K562 (cell line): ENCODE measurements around the gene MRFAP1. TPM values are rescaled to one million over a fixed set of nuclear protein-coding genes. Genes with fewer than 3 reads are reported as not detected.
A peak's percentile ranks its signal among the peaks of the same experiment; 100 is the strongest.

ENCODE experiments used
- BMI1 ChIP-seq: fragments of 150-350 bp; IDR thresholded peaks from 2 replicates; pipeline ENCODE4 v1.6.1; 2014; ENCODE audit warnings: low read length
- CHCHD3 ChIP-seq: fragments of 250-450 bp; sonication (Bioruptor Pico); IDR thresholded peaks from 2 replicates; pipeline ENCODE4 v2.1.2; 2022; ENCODE audit warnings: mild to moderate bottlenecking
- EGR1 ChIP-seq: fragments of 450-650 bp; conservative IDR thresholded peaks from 2 replicates; pipeline ENCODE4 v1.6.1; 2017; ENCODE audit warnings: mild to moderate bottlenecking
- FOXJ2 ChIP-seq: fragments of 200-800 bp; sonication (Bioruptor generic); IDR thresholded peaks from 2 replicates; pipeline ENCODE4 v1.6.1; 2016; ENCODE audit warnings: missing genetic modification characterization, missing compliant biosample characterization
- HDAC1 ChIP-seq, 2 experiments: fragments of 450-650 bp; IDR thresholded peaks; 2 replicates each; pipeline ENCODE4 v1.6.1; 2016 to 2017; ENCODE audit warnings: inconsistent platforms in 1 of 2, mild to moderate bottlenecking in 1 of 2, moderate library complexity in 1 of 2
- HNRNPH1 ChIP-seq: fragments of 200-400 bp; formaldehyde crosslinking; optimal IDR thresholded peaks from 2 replicates; pipeline ENCODE3; 2017; ENCODE audit warnings: low read depth, mild to moderate bottlenecking, low read length, moderate library complexity
- KDM5B ChIP-seq: fragments of 200-600 bp; sonication (generic); IDR thresholded peaks from 2 replicates; pipeline ENCODE4 v1.6.1; 2012; ENCODE audit warnings: low read depth, mild to moderate bottlenecking, moderate library complexity, low read length, control low read depth, inconsistent platforms; ENCODE audit not compliant: insufficient replicate concordance
- MTA3 ChIP-seq: fragments of 450-650 bp; formaldehyde crosslinking; IDR thresholded peaks from 2 replicates; pipeline ENCODE4 v1.6.1; 2017; ENCODE audit warnings: mild to moderate bottlenecking, borderline replicate concordance
- NCOA4 ChIP-seq: fragments of 450-650 bp; IDR thresholded peaks from 2 replicates; pipeline ENCODE4 v1.6.1; 2018; ENCODE audit warnings: mild to moderate bottlenecking; ENCODE audit not compliant: partially characterized antibody
- NCOA6 ChIP-seq: fragments of 450-650 bp; IDR thresholded peaks from 2 replicates; pipeline ENCODE4 v1.6.1; 2017; ENCODE audit warnings: mild to moderate bottlenecking
- NR2C1 ChIP-seq, 2 experiments: fragments of 450-650 bp; IDR thresholded peaks; 2 replicates each; pipeline ENCODE4 v1.6.1; 2017; ENCODE audit warnings: mild to moderate bottlenecking in 2 of 2, antibody characterized with exemption in 1 of 2, inconsistent platforms in 1 of 2, missing compliant biosample characterization in 1 of 2, missing genetic modification characterization in 1 of 2
- PHTF2 ChIP-seq: fragments of 250-450 bp; sonication (Bioruptor Pico); IDR thresholded peaks from 2 replicates; pipeline ENCODE4 v1.5.0; 2021; ENCODE audit warnings: mild to moderate bottlenecking
- PRMT5 ChIP-seq: sonication (generic); formaldehyde crosslinking; IDR thresholded peaks from 2 replicates; pipeline ENCODE4 v1.5.0; 2020; ENCODE audit warnings: missing genetic modification reagents
- PYGO2 ChIP-seq: fragments of 450-650 bp; IDR thresholded peaks from 2 replicates; pipeline ENCODE4 v1.6.1; 2016; ENCODE audit warnings: mild to moderate bottlenecking, missing genetic modification characterization, moderate library complexity, missing compliant biosample characterization
- RBM25 ChIP-seq: fragments of 200-400 bp; formaldehyde crosslinking; IDR thresholded peaks from 2 replicates; pipeline ENCODE4 v1.6.1; 2018; ENCODE audit warnings: low read length, low read depth, moderate library complexity; ENCODE audit not compliant: severe bottlenecking
- RBM34 ChIP-seq: fragments of 200-400 bp; formaldehyde crosslinking; IDR thresholded peaks from 2 replicates; pipeline ENCODE4 v1.6.1; 2018; ENCODE audit warnings: low read length, borderline replicate concordance; ENCODE audit not compliant: insufficient read depth
- SIX5 ChIP-seq, 2 experiments: IDR thresholded peaks; 2 replicates each; pipeline ENCODE4 v1.6.1; 2011; ENCODE audit warnings: low read length in 2 of 2, borderline replicate concordance in 1 of 2, low read depth in 1 of 2, mild to moderate bottlenecking in 1 of 2, moderate library complexity in 1 of 2; ENCODE audit not compliant: insufficient read depth in 1 of 2
- TFAM ChIP-seq: fragments of 250-450 bp; sonication (Bioruptor Pico); conservative IDR thresholded peaks from 2 replicates; pipeline ENCODE4 v1.5.0; 2021; ENCODE audit warnings: mild to moderate bottlenecking, moderate library complexity
- THRAP3 ChIP-seq: fragments of 450-650 bp; IDR thresholded peaks from 2 replicates; pipeline ENCODE4 v1.6.1; 2016; ENCODE audit warnings: mild to moderate bottlenecking, inconsistent platforms, borderline replicate concordance
- ZC3H8 ChIP-seq: fragments of 450-650 bp; IDR thresholded peaks from 2 replicates; pipeline ENCODE4 v1.6.1; 2017
- ZNF134 ChIP-seq: fragments of 250-450 bp; sonication (Bioruptor Pico); conservative IDR thresholded peaks from 2 replicates; pipeline ENCODE4 v1.4.0; 2020
- ZNF224 ChIP-seq: sonication (generic); formaldehyde crosslinking; IDR thresholded peaks from 2 replicates; pipeline ENCODE4 v1.8.0; 2022; ENCODE audit warnings: mild to moderate bottlenecking, missing genetic modification reagents
- ZSCAN29 ChIP-seq: fragments of 450-650 bp; IDR thresholded peaks from 2 replicates; pipeline ENCODE4 v1.6.1; 2017
- polyA plus RNA-seq, 8 experiments: library from polyadenylated mRNA; depleted of rRNA in 4 of 8; stranded (reverse) in 5 of 8; unstranded in 3 of 8; fragments of >200 nt; fragmentation: Nextera tagmentation in 2 of 8; fragmentation: Illumina TruSeq in 1 of 8; extraction: Ambion mirVana in 2 of 8; extraction: Trizol in 1 of 8; gene quantifications; 2 replicates each; pipeline versions ENCODE4 v1.2.1 to v1.2.3, GENCODE V29; 2011 to 2014; ENCODE audit warnings: inconsistent platforms in 1 of 8, missing spikeins in 1 of 8
- total RNA-seq, 7 experiments: library from RNA; depleted of rRNA in 6 of 7; stranded (reverse); fragments of >200 nt in 6 of 7; fragmentation: Illumina TruSeq in 2 of 7; extraction: Trizol in 2 of 7; gene quantifications; 2 replicates each; pipeline versions ENCODE4 v1.2.1 to v1.2.3, GENCODE V29; 2011 to 2021; ENCODE audit warnings: low replicate concordance in 1 of 7
- TF ChIP-seq, protein P1 (sequence below): sonication (generic); formaldehyde crosslinking; IDR thresholded peaks from 2 replicates; pipeline ENCODE4 v1.8.0; 2023; ENCODE audit warnings: missing genetic modification reagents, mild to moderate bottlenecking, borderline replicate concordance

Gene MRFAP1
- total and polyA plus RNA-seq, 9 of the 15 experiments (the other 6 are each of a cell fraction or from before 2014, with no cell fraction given), result 46.0 to 270 (median 151) TPM

- TF ChIP-seq PHTF2 (CRISPR knock-in tag) (no peak), HNRNPH1 (no peak), HDAC1 (IDR thresholded peaks at IDR 0.05) (peak in 1 of 2 experiments; percentile 65; a peak in 1 of 4 replicates), BMI1 (no peak), NCOA6 (no peak), NR2C1 (IDR thresholded peaks at IDR 0.05) (peak; percentile 53; the same call in 1 of the 2 replicates), NR2C1 (tag; IDR thresholded peaks at IDR 0.05) (no peak), RBM25 (no peak), ZSCAN29 (peak; percentile 62; the same call in 1 of the 2 replicates), TFAM (CRISPR knock-in tag) (no peak), CHCHD3 (CRISPR knock-in tag) (no peak), KDM5B (peak; percentile 79), PYGO2 (no peak), EGR1 (no peak), PRMT5 (no peak), MTA3 (0 out of 2 replicates have a peak, but pooled peaks have one; percentile 87), RBM34 (no peak), ZNF134 (CRISPR knock-in tag) (peak; percentile 22; the same call in 1 of the 2 replicates), ZC3H8 (no peak), FOXJ2 (tag) (no peak), THRAP3 (peak; percentile 99), ZNF224 (CRISPR knock-in tag) (no peak), SIX5 (IDR thresholded peaks at IDR 0.05; ENCODE audit: borderline replicate concordance in 1 of 2, insufficient read depth in 1 of 2, low read depth in 1 of 2, low read length in 2 of 2) (no peak), NCOA4 (no peak)
- TF ChIP-seq, protein P1, sequence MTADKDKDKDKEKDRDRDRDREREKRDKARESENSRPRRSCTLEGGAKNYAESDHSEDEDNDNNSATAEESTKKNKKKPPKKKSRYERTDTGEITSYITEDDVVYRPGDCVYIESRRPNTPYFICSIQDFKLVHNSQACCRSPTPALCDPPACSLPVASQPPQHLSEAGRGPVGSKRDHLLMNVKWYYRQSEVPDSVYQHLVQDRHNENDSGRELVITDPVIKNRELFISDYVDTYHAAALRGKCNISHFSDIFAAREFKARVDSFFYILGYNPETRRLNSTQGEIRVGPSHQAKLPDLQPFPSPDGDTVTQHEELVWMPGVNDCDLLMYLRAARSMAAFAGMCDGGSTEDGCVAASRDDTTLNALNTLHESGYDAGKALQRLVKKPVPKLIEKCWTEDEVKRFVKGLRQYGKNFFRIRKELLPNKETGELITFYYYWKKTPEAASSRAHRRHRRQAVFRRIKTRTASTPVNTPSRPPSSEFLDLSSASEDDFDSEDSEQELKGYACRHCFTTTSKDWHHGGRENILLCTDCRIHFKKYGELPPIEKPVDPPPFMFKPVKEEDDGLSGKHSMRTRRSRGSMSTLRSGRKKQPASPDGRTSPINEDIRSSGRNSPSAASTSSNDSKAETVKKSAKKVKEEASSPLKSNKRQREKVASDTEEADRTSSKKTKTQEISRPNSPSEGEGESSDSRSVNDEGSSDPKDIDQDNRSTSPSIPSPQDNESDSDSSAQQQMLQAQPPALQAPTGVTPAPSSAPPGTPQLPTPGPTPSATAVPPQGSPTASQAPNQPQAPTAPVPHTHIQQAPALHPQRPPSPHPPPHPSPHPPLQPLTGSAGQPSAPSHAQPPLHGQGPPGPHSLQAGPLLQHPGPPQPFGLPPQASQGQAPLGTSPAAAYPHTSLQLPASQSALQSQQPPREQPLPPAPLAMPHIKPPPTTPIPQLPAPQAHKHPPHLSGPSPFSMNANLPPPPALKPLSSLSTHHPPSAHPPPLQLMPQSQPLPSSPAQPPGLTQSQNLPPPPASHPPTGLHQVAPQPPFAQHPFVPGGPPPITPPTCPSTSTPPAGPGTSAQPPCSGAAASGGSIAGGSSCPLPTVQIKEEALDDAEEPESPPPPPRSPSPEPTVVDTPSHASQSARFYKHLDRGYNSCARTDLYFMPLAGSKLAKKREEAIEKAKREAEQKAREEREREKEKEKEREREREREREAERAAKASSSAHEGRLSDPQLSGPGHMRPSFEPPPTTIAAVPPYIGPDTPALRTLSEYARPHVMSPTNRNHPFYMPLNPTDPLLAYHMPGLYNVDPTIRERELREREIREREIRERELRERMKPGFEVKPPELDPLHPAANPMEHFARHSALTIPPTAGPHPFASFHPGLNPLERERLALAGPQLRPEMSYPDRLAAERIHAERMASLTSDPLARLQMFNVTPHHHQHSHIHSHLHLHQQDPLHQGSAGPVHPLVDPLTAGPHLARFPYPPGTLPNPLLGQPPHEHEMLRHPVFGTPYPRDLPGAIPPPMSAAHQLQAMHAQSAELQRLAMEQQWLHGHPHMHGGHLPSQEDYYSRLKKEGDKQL, result no peak
Observed at GRCh38 chr4:6673660-6674499, 33.4 kb downstream of the MRFAP1 start (continued).
